Heart right ventricle (tissue), 16 donors: ENCODE results near the gene MREG. TPM values are rescaled to one million over a fixed set of nuclear protein-coding genes. Genes with fewer than 3 reads are reported as not detected.
A peak's percentile ranks its signal among the peaks of the same experiment; 100 is the strongest.

Experiments used
- ATAC-seq, 8 donors: fragments of 200-7000 bp; cut with Tn5 transposase; one replicate each; pipeline ENCODE4 v1.9.1; 2020; ENCODE audit warnings: mild to moderate bottlenecking in 8 of 8, moderate library complexity in 8 of 8, moderate number of reproducible peaks in 1 of 8
- DNase-seq, 2 donors: peaks; one replicate each; pipeline ENCODE4 v3.0.0-alpha.2; 2020
- H3K27ac ChIP-seq, 10 donors: fragments of 200-600 bp; sonication (generic) in 2 of 10; one replicate each; pipeline versions ENCODE4 v1.5.0 to v1.8.0; 2020 to 2022; ENCODE audit warnings: mild to moderate bottlenecking in 3 of 10
- H3K27me3 ChIP-seq, 7 donors: fragments of 200-600 bp; one replicate each; pipeline ENCODE4 v1.8.0; 2021 to 2022; ENCODE audit warnings: mild to moderate bottlenecking in 2 of 7
- H3K36me3 ChIP-seq, 9 donors: fragments of 200-600 bp; sonication (generic) in 1 of 9; one replicate each; pipeline versions ENCODE4 v1.5.0 to v1.8.0; 2020 to 2022; ENCODE audit warnings: mild to moderate bottlenecking in 2 of 9
- H3K4me1 ChIP-seq, 9 donors: fragments of 200-600 bp; sonication (generic) in 1 of 9; one replicate each; pipeline versions ENCODE4 v1.5.0 to v1.8.0; 2020 to 2022; ENCODE audit warnings: mild to moderate bottlenecking in 4 of 9
- H3K4me3 ChIP-seq, 10 donors: fragments of 200-600 bp; sonication (generic) in 2 of 10; one replicate each; pipeline versions ENCODE4 v1.5.0 to v1.8.0; 2020 to 2022; ENCODE audit warnings: mild to moderate bottlenecking in 7 of 10, moderate library complexity in 2 of 10
- H3K9me3 ChIP-seq, 11 donors: fragments of 200-600 bp in 10 of 11; sonication (generic) in 2 of 11; one replicate each; pipeline versions ENCODE4 v1.5.0 to v1.8.0; 2013 to 2022; ENCODE audit warnings: mild to moderate bottlenecking in 2 of 11, control low read depth in 1 of 11, moderate library complexity in 1 of 11
- WGBS, 2 donors: extraction: QIAGEN DNeasy Blood & Tissue Kit; methylation state at CpG; one replicate each; pipeline ENCODE4 v1.1.7; 2013; ENCODE audit warnings: inconsistent platforms in 1 of 2; 5-methylcytosine and 5-hydroxymethylcytosine counted together
- intact Hi-C, 10 donors: fragments of 100-400 bp; cut with DNase I; formaldehyde crosslinking; loops; one replicate each; pipeline versions ENCODE4 v1.11.1 to v1.14.2; 2022
- long read RNA-seq, 3 donors: library from polyadenylated mRNA; unstranded; transcript quantifications; one replicate each; pipeline ENCODE4 v2.0.0, GENCODE V29; 2020 to 2021
- polyA plus RNA-seq, 2 donors: library from polyadenylated mRNA; stranded (reverse); fragments of 200-250 nt; gene quantifications; one replicate each; pipeline ENCODE4 v1.2.3, GENCODE V29; 2013
- total RNA-seq, 10 donors: library from RNA; stranded (reverse); fragmentation: NEBNext Ultra II Directional in 3 of 10; extraction: Animal tissue kit (Norgen Biotek cat#: 25700) in 3 of 10; gene quantifications; one replicate each; pipeline versions ENCODE4 v1.2.1 to v1.2.4, GENCODE V29; 2021 to 2023
- TF ChIP-seq, protein P1 (sequence below), 9 donors: fragments of 200-600 bp; sonication (generic) in 2 of 9; IDR thresholded peaks; one replicate each; pipeline versions ENCODE4 v1.5.0 to v1.8.0; 2021 to 2022; ENCODE audit warnings: antibody characterized with exemption in 9 of 9, mild to moderate bottlenecking in 5 of 9, moderate library complexity in 1 of 9
- donor health status: Arrhythmogenic right ventricular cardiomyopathy.
- donor health status: ischemic (EF 13 %, LVEDD 7.1; RV severe dilation, severe dysfunction).
- donor health status: healthy with polysubstance abuse.
- donor health status: DM: no; HTN: yes; CAD: no.
- donor health status: DM: no; HTN: no; CAD: no.
- donor health status: ischemic (EF 25% LVEDD 6.9; RV normal size, moderate dysfunction).
- donor health status: ischemic (EF 25% LVEDD 5.7; RV mildly dilated, moderate dysfunction).
- donor health status: healthy.
- donor health status: DM: yes; HTN: yes; CAD: no.
- donor health status: Ischemic cardiomyopathy.
- donor health status: ischemic (EF 35%, LVEDD 5.7; RV mildly dilated, moderate dysfunction).
- donor health status: nonischemic (EF 11% LVEDD 7.7; RV severe dilation, severe dysfunction).
- donor health status: DM: yes; HTN: yes; CAD: no.
- donor health status: PGD.
- donor health status: ischemic (EF 29% LVEDD 5.4; RV normal size, mild dysfunction).
- donor health status: nonischemic (EF 23%, LVEDD 6.1; RV moderate dilation, normal function).

MREG gene, protein sequence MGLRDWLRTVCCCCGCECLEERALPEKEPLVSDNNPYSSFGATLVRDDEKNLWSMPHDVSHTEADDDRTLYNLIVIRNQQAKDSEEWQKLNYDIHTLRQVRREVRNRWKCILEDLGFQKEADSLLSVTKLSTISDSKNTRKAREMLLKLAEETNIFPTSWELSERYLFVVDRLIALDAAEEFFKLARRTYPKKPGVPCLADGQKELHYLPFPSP
- 1 to 10 TPM in 1 of 10 donors, under 1 TPM in 9; 0.13 to 1.5 (median 0.38) TPM for total RNA-seq
- under 1 TPM; 0.14 to 0.51 TPM for polyA plus RNA-seq
- long read RNA-seq, donor 1: 0 reads
- long read RNA-seq, donor 2: 0 reads
- long read RNA-seq, donor 3: 0 reads

DNA sequence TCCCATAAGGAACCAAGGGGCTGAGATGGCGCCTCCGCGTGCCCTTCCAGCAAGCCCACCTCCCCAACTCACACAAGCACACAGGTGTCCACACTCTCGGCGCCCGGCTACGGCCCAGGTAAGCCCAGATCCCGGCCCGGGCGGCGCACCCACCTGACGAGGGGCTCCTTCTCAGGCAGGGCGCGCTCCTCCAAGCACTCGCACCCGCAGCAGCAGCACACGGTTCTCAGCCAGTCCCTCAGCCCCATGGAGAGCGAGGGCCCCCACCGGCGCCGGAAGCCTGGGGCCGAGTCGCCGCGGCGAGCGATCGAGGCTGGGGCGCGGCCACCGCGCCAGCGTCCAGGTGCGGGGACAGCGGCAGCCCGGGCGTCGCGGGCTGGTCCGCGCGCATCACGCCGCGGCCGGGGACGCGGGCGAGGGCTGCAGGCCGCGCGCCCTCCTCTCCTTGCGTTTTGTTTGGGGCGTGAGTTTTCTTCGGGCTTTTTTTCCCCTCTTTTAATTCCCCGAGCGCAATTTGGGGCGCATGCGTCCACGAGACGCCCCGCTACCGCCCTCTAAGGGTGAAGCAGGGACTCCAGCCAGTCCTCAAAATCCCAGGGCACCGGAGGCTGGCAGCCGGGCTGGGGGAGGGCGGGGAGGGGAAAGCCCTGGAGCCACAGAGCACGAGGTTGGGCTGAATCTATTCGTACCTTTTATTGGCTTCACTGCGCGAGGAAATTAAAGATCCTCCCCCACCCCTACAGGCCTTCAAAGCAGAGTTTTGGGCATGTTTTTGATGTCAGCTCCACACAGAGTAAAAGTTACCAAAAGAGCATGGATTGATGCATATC is at the start of gene MREG:
Gene MREG, minus strand, starts transcription at position 472 of the 830 bp plus-strand sequence. Its CDS starts 224 bp downstream, at position 248.
- Histone ChIP-seq H3K36me3 (no peaks in the 10 kb centered on the region), H3K4me3 (peak within 1 kb of the TSS; percentile 8 to 65 (median 58)), H3K4me1 (peaks cover 0 to 17% (median 8%) of the 10 kb centered on the region in 9 donors), H3K27me3 (no peaks in the 10 kb centered on the region), H3K9me3 (no peaks in the 10 kb centered on the region), H3K27ac (no peak within 1 kb of the TSS)
- TF ChIP-seq, protein P1, sequence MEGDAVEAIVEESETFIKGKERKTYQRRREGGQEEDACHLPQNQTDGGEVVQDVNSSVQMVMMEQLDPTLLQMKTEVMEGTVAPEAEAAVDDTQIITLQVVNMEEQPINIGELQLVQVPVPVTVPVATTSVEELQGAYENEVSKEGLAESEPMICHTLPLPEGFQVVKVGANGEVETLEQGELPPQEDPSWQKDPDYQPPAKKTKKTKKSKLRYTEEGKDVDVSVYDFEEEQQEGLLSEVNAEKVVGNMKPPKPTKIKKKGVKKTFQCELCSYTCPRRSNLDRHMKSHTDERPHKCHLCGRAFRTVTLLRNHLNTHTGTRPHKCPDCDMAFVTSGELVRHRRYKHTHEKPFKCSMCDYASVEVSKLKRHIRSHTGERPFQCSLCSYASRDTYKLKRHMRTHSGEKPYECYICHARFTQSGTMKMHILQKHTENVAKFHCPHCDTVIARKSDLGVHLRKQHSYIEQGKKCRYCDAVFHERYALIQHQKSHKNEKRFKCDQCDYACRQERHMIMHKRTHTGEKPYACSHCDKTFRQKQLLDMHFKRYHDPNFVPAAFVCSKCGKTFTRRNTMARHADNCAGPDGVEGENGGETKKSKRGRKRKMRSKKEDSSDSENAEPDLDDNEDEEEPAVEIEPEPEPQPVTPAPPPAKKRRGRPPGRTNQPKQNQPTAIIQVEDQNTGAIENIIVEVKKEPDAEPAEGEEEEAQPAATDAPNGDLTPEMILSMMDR (IDR thresholded peaks at IDR 0.05): peak; percentile 40 to 74 (median 68)
- WGBS, 2 donors: 1% methylated on average over 58 to 70 of the region's 70 CpGs
- ATAC-seq (peak; percentile 64 to 87 (median 68)), DNase-seq (peak; percentile 59 to 67)
- intact Hi-C loops: loop anchor here in 1 of 10 donors (10.0 kb wide), 1 partner anchor 58 kb away; no protein-coding TSS in a partner anchor

DNA sequence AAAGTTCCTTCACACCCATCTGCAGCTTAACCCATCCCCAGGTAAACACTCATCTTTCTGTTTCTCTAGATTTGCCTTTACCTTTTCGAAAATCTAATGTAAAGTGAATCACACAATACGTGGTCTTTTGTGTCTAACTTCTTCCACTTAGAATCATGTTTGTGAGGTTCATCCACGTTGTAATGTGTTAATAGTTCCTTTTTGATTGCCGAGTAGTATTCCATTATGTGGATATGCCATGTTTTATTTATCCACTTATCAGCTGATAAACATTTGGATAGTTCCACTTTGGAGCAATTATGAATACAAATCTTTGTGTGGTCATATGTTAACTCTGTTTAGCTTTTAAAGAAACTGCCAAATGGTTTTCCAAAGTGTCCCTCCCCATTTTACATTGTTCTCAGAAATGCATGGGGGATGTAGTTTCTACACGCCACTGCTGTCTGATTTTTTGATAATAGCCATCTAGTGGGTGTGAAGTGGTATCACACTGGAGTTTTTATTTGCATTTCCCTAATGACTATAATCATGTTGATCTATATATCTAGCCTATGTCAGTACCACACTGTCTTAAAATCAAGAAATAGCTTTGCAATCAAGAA is 46.0 kb upstream of the MREG start:
- H3K4me3 ChIP-seq: no peak overlapping the region
- DNase-seq: no peak
- peaks cover 0 to 4% (median 0%) of the 10 kb centered on the region in 11 donors for H3K9me3 ChIP-seq
- H3K27me3 ChIP-seq: no peaks in the 10 kb centered on the region
- H3K4me1 ChIP-seq: peaks cover 0 to 21% (median 0%) of the 10 kb centered on the region in 9 donors
- no peak for ATAC-seq
- no peak overlapping the region for H3K27ac ChIP-seq
- H3K36me3 ChIP-seq: peaks cover 0 to 40% (median 0%) of the 10 kb centered on the region in 9 donors
- TF ChIP-seq, protein P1 (IDR thresholded peaks at IDR 0.05): peak in 1 of 9 donors; percentile 22
- intact Hi-C loops: no loop called here
- WGBS, 2 donors: 95 to 96% methylated on average over 5 of the region's 5 CpGs

DNA sequence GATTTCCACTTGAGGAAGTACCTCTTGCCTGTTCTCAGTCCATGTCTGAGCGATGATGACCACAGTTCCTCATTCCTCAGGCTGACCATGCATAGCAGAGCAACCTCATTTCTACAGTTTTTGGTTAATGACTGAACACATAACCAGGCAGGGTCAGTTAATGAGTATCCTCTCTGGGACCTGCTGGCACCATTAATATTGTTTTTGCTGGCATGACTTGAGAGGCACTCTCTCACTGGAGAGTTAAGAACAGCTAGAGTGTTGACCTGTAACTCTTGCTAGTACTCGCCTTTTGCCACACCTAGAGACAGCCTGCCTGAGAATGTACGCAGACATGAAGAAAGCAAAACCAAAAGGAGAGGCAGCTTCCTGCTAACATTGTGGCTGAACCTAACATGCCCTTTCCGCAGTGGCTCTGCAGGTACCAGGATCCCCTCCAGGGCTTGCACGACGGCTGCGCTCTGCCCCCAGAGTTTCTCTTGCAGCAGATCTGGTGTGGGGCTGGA is 44.4 kb upstream of the MREG start:
- peaks cover 0 to 4% (median 0%) of the 10 kb centered on the region in 11 donors for H3K9me3 ChIP-seq
- peaks cover 0 to 24% (median 0%) of the 10 kb centered on the region in 9 donors for H3K36me3 ChIP-seq
- TF ChIP-seq, protein P1 (IDR thresholded peaks at IDR 0.05): no peak

DNA sequence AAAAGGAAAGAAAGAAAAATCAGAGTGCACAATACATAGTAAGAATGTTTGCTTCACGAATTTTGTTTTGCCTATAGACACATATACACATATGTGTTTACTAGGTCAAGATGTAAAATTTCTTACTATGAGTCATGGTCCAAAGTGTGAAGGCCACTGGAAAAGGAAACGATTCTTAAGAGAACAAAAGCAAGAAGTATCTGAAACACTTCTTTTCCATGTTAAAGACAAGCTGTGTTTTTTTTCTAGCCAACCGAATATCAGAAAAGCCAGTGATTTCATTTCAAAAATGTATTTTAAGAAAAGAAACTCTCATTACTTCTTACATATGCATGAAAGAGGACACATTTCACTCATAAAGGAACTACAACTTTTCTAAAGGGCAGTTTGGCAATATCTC is 43.4 kb upstream of the MREG start:
- Histone ChIP-seq H3K4me3 (no peak overlapping the region), H3K27me3 (no peaks in the 10 kb centered on the region), H3K9me3 (peaks cover 0 to 8% (median 0%) of the 10 kb centered on the region in 11 donors), H3K36me3 (peaks cover 0 to 17% (median 0%) of the 10 kb centered on the region in 9 donors), H3K4me1 (peaks cover 0 to 21% (median 0%) of the 10 kb centered on the region in 9 donors), H3K27ac (peak overlapping the region in 1 of 10 donors; percentile 84)
- 74 to 75% methylated on average over 3 of the region's 3 CpGs for WGBS, 2 donors
- ATAC-seq (no peak), DNase-seq (no peak)
- intact Hi-C loops: no loop called here
- TF ChIP-seq, protein P1 (IDR thresholded peaks at IDR 0.05): no peak

More for the DNA sequence above, 44.4 kb upstream of the MREG start:
- no peaks in the 10 kb centered on the region for H3K27me3 ChIP-seq
- DNase-seq (no peak), ATAC-seq (peak in 1 of 8 donors; percentile 12)
- WGBS, 2 donors: 80 to 81% methylated on average over 7 of the region's 7 CpGs
- intact Hi-C loops: no loop called here
- H3K4me1 ChIP-seq: peaks cover 0 to 21% (median 0%) of the 10 kb centered on the region in 9 donors
- peak overlapping the region in 1 of 10 donors; percentile 84 for H3K27ac ChIP-seq
- H3K4me3 ChIP-seq: peak overlapping the region in 1 of 10 donors; percentile 15
